ENCODE results near the gene C12orf57.

The C12orf57 gene

DNA sequence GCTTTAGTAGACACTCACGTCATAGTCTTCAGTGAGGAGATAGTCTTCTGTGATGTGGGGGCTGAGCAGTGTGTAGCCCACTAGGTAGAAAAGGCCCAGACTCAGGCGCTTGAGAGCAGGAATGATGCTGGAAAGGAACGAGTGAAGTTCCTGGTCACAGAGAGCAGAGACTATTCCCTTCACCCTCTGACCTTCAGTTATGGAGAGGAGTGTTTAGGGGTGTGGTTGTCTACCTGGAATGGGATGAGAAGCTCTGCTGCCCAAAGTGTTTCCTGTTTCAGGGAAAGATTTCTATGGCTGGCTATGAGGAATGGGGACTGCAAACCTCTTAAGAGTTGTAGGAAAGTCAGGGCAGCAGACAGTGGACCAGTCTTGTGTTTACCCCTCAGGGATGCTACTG is 35.6 kb downstream of the C12orf57 start:
- CTCF ChIA-PET, result no interaction called here
- no peak for DNase-seq
- peaks cover 39% of the 10 kb centered on the region for H3K36me3 Mint-ChIP-seq
- no peak overlapping the region for H3K27ac Mint-ChIP-seq
- H3K9me3 Mint-ChIP-seq, result no peaks in the 10 kb centered on the region
- H3K4me3 Mint-ChIP-seq, result no peak overlapping the region
- peaks cover 11% of the 10 kb centered on the region for H3K4me1 Mint-ChIP-seq
- H3K27me3 Mint-ChIP-seq, result no peaks in the 10 kb centered on the region

DNA sequence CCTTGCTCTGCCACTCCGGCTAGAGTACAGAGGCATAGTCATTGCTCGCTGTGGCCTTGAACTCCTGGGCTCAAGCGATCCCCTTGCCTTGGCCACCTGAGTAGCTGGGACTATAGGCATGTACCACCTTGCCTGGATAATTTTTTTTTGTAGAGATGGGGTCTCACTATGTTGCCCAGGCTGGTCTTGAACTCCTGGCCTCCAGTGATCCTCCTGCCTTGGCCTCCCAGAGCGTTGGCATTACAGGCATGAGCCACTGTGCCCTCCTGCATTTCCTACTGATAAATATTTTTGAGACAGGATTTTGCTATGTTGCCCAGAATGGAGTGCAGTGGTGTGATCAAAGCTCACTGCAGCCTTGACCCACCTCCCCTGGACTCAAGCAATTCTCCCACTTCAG is 36.3 kb downstream of the C12orf57 start:
- Mint-ChIP-seq H3K27ac (peak overlapping the region; percentile 45), H3K4me3 (no peak overlapping the region), H3K36me3 (peaks cover 36% of the 10 kb centered on the region), H3K9me3 (no peaks in the 10 kb centered on the region), H3K27me3 (no peaks in the 10 kb centered on the region), H3K4me1 (peaks cover 10% of the 10 kb centered on the region)
- CTCF ChIA-PET, result no interaction called here
- no peak for DNase-seq

DNA sequence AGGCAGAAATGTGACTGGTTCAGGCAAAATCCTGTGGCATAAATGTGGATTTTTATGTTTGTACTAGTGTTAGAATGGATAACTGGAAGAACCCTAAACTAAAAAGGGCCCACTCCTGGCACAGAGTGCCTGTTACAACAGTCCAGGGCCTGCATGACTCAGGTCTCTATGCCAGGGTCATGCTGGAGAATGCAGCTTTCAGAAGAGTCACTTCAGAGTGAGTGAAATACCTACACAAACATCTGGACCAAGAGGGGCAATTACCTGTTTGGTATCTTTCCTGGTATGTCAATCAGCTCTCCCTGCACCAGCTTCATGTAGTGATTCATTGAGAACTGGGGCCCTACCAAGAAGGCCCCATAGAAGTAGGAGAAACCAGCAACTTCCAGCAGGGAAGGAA is 36.9 kb downstream of the C12orf57 start:
- H3K27ac Mint-ChIP-seq, result no peak overlapping the region
- no peak for DNase-seq
- H3K9me3 Mint-ChIP-seq, result no peaks in the 10 kb centered on the region
- H3K4me1 Mint-ChIP-seq, result peaks cover 4% of the 10 kb centered on the region
- peaks cover 36% of the 10 kb centered on the region for H3K36me3 Mint-ChIP-seq
- H3K27me3 Mint-ChIP-seq, result no peaks in the 10 kb centered on the region
- CTCF ChIA-PET, result no interaction called here
- H3K4me3 Mint-ChIP-seq, result no peak overlapping the region

DNA sequence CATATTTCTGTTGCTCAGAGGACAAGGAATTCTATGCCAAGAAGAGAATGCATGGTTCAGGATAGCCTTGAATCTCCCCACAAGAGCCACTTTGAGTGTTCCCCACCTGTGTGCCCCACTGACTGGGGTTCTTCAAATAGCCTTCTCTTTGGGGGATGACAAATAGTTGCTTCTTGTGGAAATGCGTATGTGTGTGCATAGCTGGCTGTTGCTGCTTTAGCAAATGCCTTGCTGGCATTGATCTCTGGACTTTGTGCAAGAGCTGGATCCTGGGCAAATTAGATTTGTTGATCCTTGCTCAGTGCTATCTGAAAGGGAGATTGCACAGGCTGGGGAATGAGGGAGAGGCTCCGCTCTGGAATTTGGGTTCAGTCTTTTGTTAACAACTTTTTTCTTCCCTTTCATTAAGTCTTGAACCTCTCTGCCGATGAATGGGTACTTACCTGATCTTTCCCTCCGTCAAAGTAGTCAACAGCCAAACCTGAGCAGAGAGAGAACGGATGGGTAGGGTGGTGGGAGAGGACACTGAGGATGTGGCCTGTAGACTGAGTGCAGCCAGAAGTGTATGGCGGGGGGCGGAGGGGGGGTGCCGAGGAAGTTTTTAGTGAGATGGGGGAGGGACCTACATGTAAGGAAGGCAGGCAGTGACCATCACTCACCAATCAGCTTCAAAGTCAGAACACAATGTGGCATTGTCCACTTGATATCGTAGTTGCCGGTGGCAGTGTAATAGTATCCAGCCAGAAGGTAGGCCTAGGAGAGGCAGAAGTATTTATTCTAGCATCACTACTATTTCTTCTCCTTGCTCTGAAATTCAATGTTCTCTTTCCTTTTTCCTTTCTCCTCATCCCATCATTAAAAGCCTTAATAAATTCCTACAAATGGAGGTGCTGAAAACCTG is 37.6 kb downstream of the C12orf57 start:
- no peak for DNase-seq
- H3K4me3 Mint-ChIP-seq, result no peak overlapping the region
- CTCF ChIA-PET, result no interaction called here
- H3K36me3 Mint-ChIP-seq, result peaks cover 32% of the 10 kb centered on the region
- no peaks in the 10 kb centered on the region for H3K9me3 Mint-ChIP-seq
- H3K4me1 Mint-ChIP-seq, result peaks cover 2% of the 10 kb centered on the region
- no peak overlapping the region for H3K27ac Mint-ChIP-seq
- H3K27me3 Mint-ChIP-seq, result no peaks in the 10 kb centered on the region

DNA sequence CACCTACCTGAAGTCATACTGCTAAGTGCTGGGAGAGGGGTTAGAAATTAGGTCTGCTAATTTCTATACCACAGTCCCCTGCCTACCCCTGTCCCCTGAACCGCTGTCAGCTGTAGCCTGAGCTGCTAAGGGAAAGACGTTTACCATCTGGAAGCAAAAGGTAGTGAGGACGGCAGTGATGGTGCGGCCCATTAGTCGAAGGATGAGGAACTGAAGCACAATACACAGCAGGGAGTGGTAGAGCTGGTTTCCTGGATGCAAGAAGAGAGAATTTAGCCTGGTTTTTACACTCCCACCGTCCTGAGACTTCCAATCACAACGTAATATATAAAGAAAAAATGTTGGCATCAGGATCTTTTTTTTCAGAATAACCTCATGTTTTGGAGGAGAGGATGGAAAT is 38.7 kb downstream of the C12orf57 start:
- no peak overlapping the region for H3K27ac Mint-ChIP-seq
- H3K36me3 Mint-ChIP-seq, result peaks cover 26% of the 10 kb centered on the region
- no peak overlapping the region for H3K4me3 Mint-ChIP-seq
- CTCF ChIA-PET, result no interaction called here
- H3K27me3 Mint-ChIP-seq, result no peaks in the 10 kb centered on the region
- no peaks in the 10 kb centered on the region for H3K9me3 Mint-ChIP-seq
- DNase-seq, result no peak
- no peaks in the 10 kb centered on the region for H3K4me1 Mint-ChIP-seq

GRCh38 chr12:6987956-6988553 is 44.2 kb downstream of the C12orf57 start:
- no peak overlapping the region for H3K27ac Mint-ChIP-seq
- H3K4me3 Mint-ChIP-seq, result no peak overlapping the region
- peaks cover 18% of the 10 kb centered on the region for H3K36me3 Mint-ChIP-seq
- no peaks in the 10 kb centered on the region for H3K4me1 Mint-ChIP-seq
- H3K27me3 Mint-ChIP-seq, result no peaks in the 10 kb centered on the region
- CTCF ChIA-PET, result interaction anchor here (0.7 kb wide), 1 partner anchor 63 kb away, joined by 3 read pairs; no protein-coding TSS in a partner anchor
- DNase-seq, result no peak
- H3K9me3 Mint-ChIP-seq, result no peaks in the 10 kb centered on the region
